ENCODE measurements around the gene ASIC4.

Gene ASIC4

DNA sequence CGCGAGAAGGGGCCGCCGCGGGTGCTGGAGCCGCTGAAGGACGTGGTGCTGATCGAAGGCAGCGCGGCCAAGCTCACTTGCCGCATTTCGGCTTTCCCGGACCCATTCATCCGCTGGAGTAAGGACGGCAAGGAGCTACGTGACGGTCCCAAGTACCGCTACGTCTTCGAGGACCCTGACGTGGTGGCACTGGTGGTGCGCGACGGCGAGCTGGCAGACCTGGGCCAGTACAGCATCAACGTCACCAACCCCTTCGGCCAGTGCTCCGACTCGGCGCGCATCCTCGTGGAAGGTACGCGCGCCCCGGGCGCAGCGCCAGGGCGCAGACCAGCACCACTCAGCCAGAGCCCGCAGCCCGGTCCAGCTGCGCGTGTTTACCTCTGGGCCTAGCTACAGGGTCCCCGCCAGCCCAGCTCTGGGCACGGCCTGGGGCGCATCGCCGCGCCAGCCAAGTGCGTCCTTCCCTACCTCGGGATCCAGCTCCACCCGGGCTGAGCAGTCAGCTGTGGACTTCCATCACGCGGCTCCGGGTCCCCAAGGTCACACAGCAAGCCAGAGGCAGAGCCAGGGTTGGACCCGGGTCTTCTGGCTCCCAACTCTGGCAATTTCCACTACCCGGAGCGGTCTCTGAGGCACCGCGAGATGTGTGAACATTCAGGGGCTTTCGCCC, 17.3 kb upstream of the ASIC4 start:
- in situ Hi-C loops (cut with HindIII; ENCODE audit: low sequenced_read_pairs) = no loop called here

DNA sequence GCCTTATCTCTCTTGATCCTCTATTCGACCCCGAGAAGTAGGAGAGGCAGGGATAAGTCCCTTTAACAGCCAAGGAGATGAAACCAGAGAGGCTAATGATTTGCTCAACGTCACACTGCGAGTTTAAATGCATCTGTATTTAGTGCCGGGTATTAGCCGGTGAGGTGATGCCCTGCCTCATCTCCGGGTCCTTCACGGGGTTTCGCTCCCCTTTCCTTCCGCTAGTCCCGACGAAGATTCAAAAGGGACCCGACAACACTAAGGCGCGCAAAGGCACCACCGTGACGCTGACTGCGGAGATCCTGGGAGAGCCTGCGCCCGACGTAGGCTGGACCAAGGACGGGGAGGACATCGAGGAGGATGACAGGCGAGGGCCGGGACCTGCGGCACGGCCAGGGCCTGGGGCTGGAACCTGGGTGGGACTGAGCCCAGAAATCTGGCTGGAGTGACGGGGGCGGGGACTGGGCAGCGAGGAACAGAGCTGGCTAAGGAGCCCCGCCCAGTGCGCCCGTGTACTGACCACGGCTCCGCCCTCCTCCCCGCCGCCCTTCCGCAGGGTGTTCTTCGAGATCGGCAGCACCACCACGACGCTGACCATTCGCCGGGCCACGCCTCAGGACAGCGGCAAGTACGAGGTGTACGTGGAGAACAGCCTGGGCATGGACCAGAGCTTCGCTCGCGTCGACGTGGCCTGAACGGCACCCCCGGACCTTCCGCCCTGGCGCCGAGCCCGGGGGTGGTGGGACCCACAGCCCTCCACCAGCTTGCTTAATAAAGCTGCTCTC, 16.6 kb upstream of the ASIC4 start:
- in situ Hi-C loops (cut with HindIII; ENCODE audit: low sequenced_read_pairs) = no loop called here

DNA sequence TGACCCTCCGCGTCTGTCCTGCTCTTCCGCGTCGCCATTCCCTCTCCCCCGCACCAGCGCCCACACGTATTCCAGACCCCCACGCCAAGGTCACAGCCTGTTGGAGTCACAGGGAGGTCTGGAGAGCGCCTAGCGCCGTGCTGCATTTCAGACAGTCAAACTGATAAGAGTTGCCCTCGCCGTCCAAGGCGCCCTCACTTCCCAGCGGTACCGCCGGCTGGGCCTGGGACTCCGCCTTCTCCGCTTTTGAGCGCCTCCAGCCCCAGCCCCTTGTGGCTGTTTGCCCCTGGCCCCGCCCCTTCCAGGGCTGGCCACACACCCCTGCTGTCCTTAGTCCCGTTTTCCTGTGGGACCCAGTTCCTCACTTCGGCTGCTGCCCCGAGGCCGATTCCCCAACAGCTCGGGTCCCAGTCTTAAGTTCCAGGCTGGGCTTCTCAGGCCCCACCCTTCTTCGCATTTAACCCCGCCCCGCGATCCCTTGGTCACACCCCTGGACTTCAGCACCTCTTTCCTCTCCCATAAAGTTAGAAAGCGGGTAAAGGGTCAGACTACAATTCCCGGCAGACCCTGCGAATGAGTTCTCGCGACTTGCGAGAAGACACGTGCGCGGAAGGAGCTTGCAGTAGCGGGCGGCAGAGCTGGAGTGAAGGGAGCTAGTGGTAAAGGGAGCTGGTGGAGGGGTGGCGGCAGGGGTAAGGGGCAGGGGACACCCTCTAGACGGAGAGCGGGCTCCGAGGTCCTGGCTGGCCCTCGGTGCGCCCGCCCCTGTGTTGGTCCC, 15.8 kb upstream of the ASIC4 start, which contains the start of gene GMPPA:
Gene GMPPA (plus strand): TSS at position 612 of the 778 bp plus-strand sequence. CDS start 1,085 bp downstream, outside the sequence.
- in situ Hi-C loops (cut with HindIII; ENCODE audit: low sequenced_read_pairs) = no loop called here

DNA sequence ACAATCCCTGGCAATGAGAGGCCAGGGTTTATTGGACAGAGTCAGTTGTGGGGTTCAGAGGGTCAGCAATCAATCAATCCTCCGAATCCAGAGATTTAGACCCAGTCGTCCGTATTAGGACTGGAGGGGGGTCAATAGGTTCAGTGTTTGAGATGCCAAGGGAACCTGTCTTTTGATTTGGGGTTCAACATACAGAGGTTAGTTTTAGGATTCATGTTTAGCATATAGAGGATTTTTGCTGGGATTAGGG, 15.3 kb upstream of the ASIC4 start:
- in situ Hi-C loops (cut with HindIII; ENCODE audit: low sequenced_read_pairs) = no loop called here

- in situ Hi-C loops (cut with HindIII; ENCODE audit: low sequenced_read_pairs) = no loop called here
Observed at GRCh38 chr2:219499555-219499954, 14.7 kb upstream of the ASIC4 start.

- in situ Hi-C loops (cut with HindIII; ENCODE audit: low sequenced_read_pairs) = no loop called here
Observed at GRCh38 chr2:219500135-219500534, 14.1 kb upstream of the ASIC4 start.

GRCh38 chr2:219501849-219502248, 12.4 kb upstream of the ASIC4 start:
- in situ Hi-C loops (cut with HindIII; ENCODE audit: low sequenced_read_pairs) = no loop called here

- in situ Hi-C loops (cut with HindIII; ENCODE audit: low sequenced_read_pairs) = no loop called here
Observed at GRCh38 chr2:219502618-219503017, 11.7 kb upstream of the ASIC4 start.

- in situ Hi-C loops (cut with HindIII; ENCODE audit: low sequenced_read_pairs) = no loop called here
Observed at GRCh38 chr2:219505585-219505984, 8.7 kb upstream of the ASIC4 start.

DNA sequence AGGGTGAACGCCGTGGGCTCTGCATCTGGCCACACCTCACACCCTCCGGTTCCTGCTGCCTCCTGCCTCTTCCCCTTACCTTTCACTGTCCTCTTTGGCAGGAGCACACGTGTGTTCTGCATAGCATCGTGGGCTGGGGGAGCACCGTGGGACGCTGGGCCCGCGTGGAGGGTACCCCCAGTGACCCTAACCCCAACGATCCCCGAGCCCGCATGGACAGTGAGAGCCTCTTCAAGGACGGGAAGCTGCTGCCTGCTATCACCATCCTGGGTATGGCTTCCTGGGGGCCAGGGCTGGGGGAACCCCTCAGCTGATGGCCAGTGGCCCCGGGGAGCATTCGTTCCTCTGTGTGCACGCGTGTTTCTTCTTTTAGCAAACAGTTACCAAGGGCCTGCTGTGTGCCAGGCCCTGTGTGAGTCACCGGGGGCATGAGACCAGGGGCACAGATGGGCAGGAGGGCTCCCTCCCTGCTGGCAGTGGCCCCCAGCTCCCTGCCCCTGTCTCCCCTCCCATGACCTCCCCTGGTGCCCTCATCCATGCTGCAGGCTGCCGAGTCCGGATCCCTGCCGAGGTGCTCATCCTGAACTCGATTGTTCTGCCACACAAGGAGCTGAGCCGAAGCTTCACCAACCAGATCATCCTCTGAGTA, 8.0 kb upstream of the ASIC4 start:
- in situ Hi-C loops (cut with HindIII; ENCODE audit: low sequenced_read_pairs) = no loop called here

DNA sequence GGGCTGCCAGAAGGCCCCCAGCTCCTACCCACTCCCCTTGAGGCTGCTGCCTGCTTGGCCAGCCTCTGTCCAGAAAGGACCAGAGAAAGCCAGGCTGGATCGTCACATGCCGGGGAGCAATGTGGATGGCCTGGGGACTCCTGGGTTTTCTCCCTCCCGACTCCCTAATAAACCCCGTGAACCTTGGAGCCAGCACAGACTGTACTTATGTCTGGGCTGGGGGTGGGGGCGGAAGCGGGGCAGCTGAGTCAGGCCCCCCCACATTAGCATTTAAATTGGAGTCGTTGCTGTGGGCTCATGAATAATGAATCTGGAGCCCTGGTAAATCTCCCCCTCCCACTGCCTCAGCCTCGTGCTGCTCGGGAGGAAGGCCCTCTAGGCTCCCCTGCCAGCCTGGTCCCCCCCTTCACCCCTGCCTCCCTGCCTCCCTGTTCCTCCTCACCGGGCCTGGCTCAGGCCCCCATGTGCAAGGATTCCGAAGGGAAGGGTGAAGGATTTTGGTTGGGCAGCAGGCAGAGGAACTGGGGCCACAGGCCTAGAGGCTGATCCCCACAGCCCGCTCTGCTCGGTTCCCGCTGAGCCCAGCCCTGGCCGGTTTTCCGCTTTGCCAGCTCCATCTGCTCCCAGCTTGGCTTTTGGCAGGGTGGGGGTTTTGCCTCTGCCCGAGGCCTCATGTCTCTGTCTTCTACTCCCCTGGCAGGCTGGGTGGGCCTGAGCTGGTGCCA, 7.3 kb upstream of the ASIC4 start:
- in situ Hi-C loops (cut with HindIII; ENCODE audit: low sequenced_read_pairs) = no loop called here

- in situ Hi-C loops (cut with HindIII; ENCODE audit: low sequenced_read_pairs) = no loop called here
Observed at GRCh38 chr2:219507581-219508443, 6.5 kb upstream of the ASIC4 start.

DNA sequence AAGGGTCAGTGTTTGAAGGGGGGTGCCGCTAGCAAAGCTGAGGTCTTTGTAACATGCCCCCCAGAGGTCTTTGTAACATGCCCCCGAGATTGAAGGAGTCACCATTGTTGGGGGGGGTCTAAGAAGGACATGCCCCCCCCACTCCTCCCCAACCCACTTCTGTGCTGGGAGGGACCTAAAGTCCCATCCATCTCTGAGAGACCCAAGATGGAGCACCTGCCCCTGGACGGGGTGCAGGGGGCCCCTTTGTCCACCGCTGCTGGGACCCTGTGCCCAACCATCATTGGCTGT, 5.9 kb upstream of the ASIC4 start:
- in situ Hi-C loops (cut with HindIII; ENCODE audit: low sequenced_read_pairs) = no loop called here

GRCh38 chr2:219508971-219509779, 5.1 kb upstream of the ASIC4 start:
- in situ Hi-C loops (cut with HindIII; ENCODE audit: low sequenced_read_pairs) = no loop called here

DNA sequence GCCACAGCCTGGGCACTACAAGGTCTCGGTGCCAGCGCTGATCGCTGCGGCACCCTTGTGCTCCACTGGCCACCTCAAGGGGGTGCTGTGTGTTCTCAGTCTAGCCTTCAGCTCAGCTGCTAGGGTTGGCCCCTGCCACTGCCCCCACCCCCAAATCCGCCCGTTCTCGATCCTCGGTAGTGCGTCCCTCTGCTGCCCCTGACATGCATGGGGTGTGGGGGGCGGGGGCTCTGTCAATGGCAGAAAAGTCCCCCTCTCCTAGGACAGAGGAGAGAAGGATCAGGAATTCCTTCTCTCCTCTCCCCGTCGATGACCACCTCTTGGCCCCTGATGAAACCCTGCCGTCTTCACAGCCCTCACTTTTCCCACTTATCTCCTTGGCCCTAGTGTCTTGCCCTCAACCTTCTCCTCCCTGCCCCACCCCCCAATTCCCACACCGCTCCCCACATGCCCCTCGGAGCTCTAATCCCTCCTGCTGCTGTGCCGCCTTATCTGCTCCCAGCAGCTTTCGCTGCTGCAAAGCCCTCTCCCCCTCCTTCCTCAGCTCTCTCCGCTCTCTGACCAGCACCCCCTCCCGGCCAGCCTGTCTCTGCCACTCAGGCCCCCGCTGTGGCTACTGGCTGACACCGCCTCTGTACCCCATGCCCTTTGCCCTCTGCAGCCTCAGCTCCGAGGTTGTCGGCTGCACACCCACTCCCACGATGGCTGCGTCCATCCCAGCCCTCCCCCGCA, 4.3 kb upstream of the ASIC4 start:
- in situ Hi-C loops (cut with HindIII; ENCODE audit: low sequenced_read_pairs) = no loop called here

GRCh38 chr2:219510512-219511135, 3.7 kb upstream of the ASIC4 start:
- in situ Hi-C loops (cut with HindIII; ENCODE audit: low sequenced_read_pairs) = no loop called here

DNA sequence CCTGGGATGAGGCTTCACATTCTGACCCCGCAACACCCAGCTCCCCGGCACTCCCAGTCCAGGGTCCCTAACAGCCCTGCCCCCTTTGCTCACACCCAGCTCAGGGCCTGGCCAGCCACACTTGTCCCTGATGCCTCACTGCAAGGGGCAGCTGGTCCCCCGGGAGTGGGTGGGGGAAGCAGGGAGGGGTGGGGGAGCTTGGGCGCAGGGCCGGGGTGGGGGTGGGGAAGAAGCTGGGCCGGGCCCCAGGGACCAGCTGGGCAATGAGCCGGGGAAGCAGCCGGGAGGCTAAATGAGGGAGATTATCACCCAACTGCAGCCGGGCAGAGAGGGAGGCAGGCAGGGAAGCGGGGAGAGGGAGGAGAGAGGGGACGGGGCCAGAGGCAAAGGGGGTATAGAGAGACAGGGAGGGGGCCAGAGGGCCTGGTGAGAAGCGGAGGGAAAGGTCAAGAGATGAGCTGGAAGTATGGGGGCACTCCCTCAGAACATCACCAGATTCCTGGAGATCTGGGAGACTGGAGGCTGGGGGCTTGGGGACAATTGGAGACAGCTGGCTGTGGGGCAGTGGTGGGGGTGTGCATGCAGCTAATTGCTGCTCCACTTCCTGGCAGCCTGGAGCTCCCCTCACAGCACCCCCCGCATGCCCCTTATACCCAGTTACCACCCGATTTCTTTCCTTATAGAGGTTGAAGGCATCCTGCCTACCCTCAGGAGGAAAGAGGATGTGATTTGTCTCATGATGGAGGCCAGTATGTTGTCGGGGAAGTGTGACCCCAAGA, 2.5 kb upstream of the ASIC4 start:
- in situ Hi-C loops (cut with HindIII; ENCODE audit: low sequenced_read_pairs) = no loop called here
